SH-SY5Y (cell line): ENCODE results near the gene PFKP.

Experiments
- GATA2 ChIP-seq: IDR thresholded peaks from 2 replicates; pipeline ENCODE4 v1.6.1; 2011; ENCODE audit warnings: mild to moderate bottlenecking, low read depth, low read length
- GATA3 ChIP-seq: IDR thresholded peaks from 2 replicates; pipeline ENCODE4 v1.6.1; 2011; ENCODE audit warnings: low read depth, mild to moderate bottlenecking, low read length, moderate library complexity

GRCh38 chr10:3053155-3053554 is 14.2 kb upstream of the PFKP start:
- TF ChIP-seq GATA3 (no peak), GATA2 (no peak)
